Mucosa of descending colon (tissue), 3 donors: Measurements from ENCODE around the gene SASH1. TPM values are rescaled to one million over a fixed set of nuclear protein-coding genes. Genes with fewer than 3 reads are reported as not detected.

ENCODE experiments used
- ATAC-seq: fragments of 200-7000 bp; cut with Tn5 transposase; one replicate; pipeline ENCODE4 v1.9.1; 2020; ENCODE audit warnings: mild to moderate bottlenecking, moderate library complexity
- DNase-seq, 3 donors: peaks; one replicate each; pipeline ENCODE4 v3.0.0-alpha.2; 2020
- H3K36me3 ChIP-seq: fragments of 200-600 bp; one replicate; pipeline ENCODE4 v1.8.0; 2021; ENCODE audit warnings: low read depth, mild to moderate bottlenecking
- H3K4me1 ChIP-seq: fragments of 200-600 bp; one replicate; pipeline ENCODE4 v1.8.0; 2021; ENCODE audit warnings: low read depth, mild to moderate bottlenecking
- H3K4me3 ChIP-seq: fragments of 200-600 bp; one replicate; pipeline ENCODE4 v1.8.0; 2021; ENCODE audit warnings: mild to moderate bottlenecking
- H3K9me3 ChIP-seq: fragments of 200-600 bp; one replicate; pipeline ENCODE4 v1.8.0; 2021; ENCODE audit warnings: mild to moderate bottlenecking
- CTCF ChIP-seq: fragments of 200-600 bp; IDR thresholded peaks from one replicate; pipeline ENCODE4 v1.8.0; 2022; ENCODE audit warnings: antibody characterized with exemption, mild to moderate bottlenecking
- intact Hi-C, 2 donors: fragments of 100-400 bp; cut with DNase I in 1 of 2; cut with micrococcal nuclease in 1 of 2; formaldehyde crosslinking; loops; one replicate each; pipeline versions ENCODE4 v1.11.0 to v1.11.1; 2022; cut with DNase I, micrococcal nuclease
- total RNA-seq, 3 donors: library from RNA; stranded (reverse); fragmentation: NEBNext Ultra II Directional in 2 of 3; extraction: Animal tissue kit (Norgen Biotek cat#: 25700) in 2 of 3; gene quantifications; one replicate each; pipeline versions ENCODE4 v1.2.1 to v1.2.4, GENCODE V29; 2021 to 2023
- donor health status: DM: no; HTN: no; CAD: no; lungs with moderate emphysema.
- donor health status: DM: no; HTN: no; CAD: no.
- donor health status: DM: no; HTN: yes; CAD: no.

Gene SASH1
- total RNA-seq, 3 donors from 2014 or later, result 20.5 to 47.3 (median 22.9) TPM

DNA sequence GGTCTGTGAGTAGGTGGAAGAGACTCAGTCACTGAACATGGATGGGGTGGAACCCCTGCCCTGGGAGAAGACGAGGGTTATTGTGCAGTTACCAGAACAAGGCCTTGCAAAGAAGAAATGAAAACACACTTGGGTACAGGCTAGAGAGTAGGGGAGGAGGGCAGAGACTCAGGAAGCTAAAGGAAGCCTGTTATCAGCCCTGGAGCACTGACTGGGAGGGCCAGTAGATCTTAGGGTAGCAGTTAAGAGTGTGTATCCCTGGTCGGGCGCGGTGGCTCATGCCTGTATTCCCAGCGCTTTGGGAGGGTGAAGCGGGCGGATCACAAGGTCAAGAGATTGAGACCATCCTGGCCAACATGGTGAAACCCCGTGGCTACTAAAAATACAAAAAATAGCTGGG lies 74.4 kb downstream of the SASH1 start:
- Histone ChIP-seq H3K36me3 (no peaks in the 10 kb centered on the region), H3K9me3 (no peaks in the 10 kb centered on the region), H3K4me3 (no peak overlapping the region), H3K4me1 (no peaks in the 10 kb centered on the region)
- ATAC-seq, result no peak
- intact Hi-C loops, result no loop called here
- no peak for DNase-seq
- TF ChIP-seq CTCF, result no peak

GRCh38 chr6:148419430-148419829 lies 76.8 kb downstream of the SASH1 start:
- intact Hi-C loops, result no loop called here
- Histone ChIP-seq H3K4me3 (no peak overlapping the region), H3K4me1 (no peaks in the 10 kb centered on the region), H3K9me3 (no peaks in the 10 kb centered on the region), H3K36me3 (no peaks in the 10 kb centered on the region)
- no peak for TF ChIP-seq CTCF
- no peak for DNase-seq
- no peak for ATAC-seq

DNA sequence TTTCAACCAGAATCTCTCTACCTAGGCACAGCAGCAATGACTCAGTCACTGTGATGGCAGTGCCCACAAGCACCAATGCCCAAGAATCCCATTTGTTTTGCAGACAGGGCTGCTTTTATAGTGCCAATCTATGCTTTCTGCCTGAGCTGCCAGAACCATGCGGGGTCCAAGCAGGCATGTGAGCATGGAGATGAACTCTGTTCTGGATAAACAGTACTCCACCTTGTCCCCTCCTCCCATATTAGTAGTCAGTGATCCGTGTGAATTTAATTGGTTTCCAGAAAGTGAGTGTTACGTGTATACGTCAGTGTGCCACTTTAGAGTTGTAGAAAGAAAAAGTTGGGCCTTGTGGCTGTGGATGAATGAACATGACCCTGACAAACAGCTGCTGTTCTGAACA lies 79.4 kb downstream of the SASH1 start:
- intact Hi-C loops, result no loop called here
- no peak overlapping the region for H3K4me3 ChIP-seq
- no peaks in the 10 kb centered on the region for H3K36me3 ChIP-seq
- no peak for DNase-seq
- H3K4me1 ChIP-seq, result no peaks in the 10 kb centered on the region
- TF ChIP-seq CTCF, result no peak
- no peak for ATAC-seq
- H3K9me3 ChIP-seq, result no peaks in the 10 kb centered on the region

DNA sequence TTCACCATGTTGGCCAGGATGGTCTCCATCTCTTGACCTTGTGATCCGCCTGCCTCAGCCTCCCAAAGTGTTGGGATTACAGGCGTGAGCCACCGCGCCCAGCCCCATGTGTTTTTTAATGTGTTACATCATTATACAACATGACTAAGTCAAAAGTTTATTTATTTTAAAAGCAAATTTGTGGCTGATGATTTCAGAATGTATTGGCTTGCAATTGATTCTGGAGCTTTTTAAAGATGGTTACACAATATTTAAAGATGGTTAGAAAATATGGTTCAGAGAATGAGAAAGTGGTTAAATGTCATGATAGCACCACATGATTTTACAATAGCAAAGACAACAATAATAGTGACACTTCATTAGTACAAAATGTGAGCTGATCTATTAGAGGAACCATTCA lies 80.5 kb downstream of the SASH1 start:
- Histone ChIP-seq H3K4me1 (no peaks in the 10 kb centered on the region), H3K9me3 (no peaks in the 10 kb centered on the region), H3K4me3 (no peak overlapping the region), H3K36me3 (no peaks in the 10 kb centered on the region)
- no peak for TF ChIP-seq CTCF
- intact Hi-C loops, result no loop called here
- ATAC-seq, result no peak
- DNase-seq, result no peak

GRCh38 chr6:148423601-148424270 lies 81.1 kb downstream of the SASH1 start:
- ATAC-seq, result no peak
- no peaks in the 10 kb centered on the region for H3K4me1 ChIP-seq
- no peak overlapping the region for H3K4me3 ChIP-seq
- no peak for DNase-seq
- no peak for TF ChIP-seq CTCF
- intact Hi-C loops, result no loop called here
- H3K9me3 ChIP-seq, result no peaks in the 10 kb centered on the region
- no peaks in the 10 kb centered on the region for H3K36me3 ChIP-seq

- DNase-seq (no peak), ATAC-seq (no peak)
- Histone ChIP-seq H3K36me3 (no peaks in the 10 kb centered on the region), H3K4me1 (no peaks in the 10 kb centered on the region), H3K4me3 (no peak overlapping the region), H3K9me3 (no peaks in the 10 kb centered on the region)
- intact Hi-C loops, result no loop called here
- TF ChIP-seq CTCF, result no peak
Measured at GRCh38 chr6:148425443-148425842, 82.8 kb downstream of the SASH1 start.
